PC-9 (cell line): ENCODE results near the gene PDCD1LG2.

Source experiments
- EZH2 ChIP-seq: fragments of 200-600 bp; sonication (generic); IDR thresholded peaks from 2 replicates; pipeline ENCODE4 v1.8.0; 2017; ENCODE audit warnings: antibody characterized with exemption, low read depth
- TF ChIP-seq, protein P1 (sequence below): fragments of 200-600 bp; sonication (generic); conservative IDR thresholded peaks from 2 replicates; pipeline ENCODE4 v1.6.1; 2017; ENCODE audit warnings: mixed run types, antibody characterized with exemption, mild to moderate bottlenecking, moderate library complexity

DNA sequence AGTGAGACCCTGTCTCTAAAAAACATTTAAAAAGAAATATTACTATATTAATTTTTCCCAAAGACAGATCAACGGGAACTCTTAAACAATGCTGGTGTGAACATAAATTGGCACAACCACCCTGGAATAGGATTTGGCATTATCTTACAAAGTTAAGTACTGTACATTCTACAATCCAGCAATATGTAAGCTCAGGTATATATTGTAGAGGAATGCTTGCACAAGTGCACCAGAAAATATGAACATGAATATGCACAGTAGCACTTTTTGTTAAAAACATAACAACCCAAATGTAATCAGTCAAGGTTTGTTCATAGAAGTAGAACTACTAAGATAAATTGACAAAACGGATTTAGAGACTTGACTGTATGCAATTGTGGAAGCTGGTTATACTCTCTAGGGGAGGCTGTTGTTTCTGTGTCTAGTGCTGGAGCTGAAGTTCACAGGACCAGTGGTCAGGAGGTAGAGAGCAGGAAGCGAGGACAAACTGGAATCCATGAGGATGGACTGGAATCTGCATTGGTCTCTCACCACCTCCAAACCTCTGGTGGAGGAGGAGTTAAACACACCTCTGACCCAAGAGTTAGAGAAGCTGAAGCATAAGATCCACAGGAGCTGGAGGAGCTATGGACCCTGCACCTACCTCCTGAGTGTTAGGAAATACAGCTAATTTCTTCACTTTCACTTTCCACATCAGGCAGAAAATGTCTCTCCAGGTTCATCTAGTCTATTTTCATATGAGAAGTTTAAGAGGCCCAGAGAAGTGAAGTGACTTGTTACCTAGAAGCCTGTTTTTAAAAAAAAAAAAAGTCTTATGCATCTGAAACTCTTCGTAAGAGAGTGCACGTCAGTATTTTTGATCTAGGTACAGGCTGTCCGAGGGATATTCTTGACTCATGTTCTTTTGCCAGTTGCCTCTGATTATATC lies 98.2 kb downstream of the PDCD1LG2 start:
- TF ChIP-seq, protein P1, sequence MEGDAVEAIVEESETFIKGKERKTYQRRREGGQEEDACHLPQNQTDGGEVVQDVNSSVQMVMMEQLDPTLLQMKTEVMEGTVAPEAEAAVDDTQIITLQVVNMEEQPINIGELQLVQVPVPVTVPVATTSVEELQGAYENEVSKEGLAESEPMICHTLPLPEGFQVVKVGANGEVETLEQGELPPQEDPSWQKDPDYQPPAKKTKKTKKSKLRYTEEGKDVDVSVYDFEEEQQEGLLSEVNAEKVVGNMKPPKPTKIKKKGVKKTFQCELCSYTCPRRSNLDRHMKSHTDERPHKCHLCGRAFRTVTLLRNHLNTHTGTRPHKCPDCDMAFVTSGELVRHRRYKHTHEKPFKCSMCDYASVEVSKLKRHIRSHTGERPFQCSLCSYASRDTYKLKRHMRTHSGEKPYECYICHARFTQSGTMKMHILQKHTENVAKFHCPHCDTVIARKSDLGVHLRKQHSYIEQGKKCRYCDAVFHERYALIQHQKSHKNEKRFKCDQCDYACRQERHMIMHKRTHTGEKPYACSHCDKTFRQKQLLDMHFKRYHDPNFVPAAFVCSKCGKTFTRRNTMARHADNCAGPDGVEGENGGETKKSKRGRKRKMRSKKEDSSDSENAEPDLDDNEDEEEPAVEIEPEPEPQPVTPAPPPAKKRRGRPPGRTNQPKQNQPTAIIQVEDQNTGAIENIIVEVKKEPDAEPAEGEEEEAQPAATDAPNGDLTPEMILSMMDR = no peak
- TF ChIP-seq EZH2 = no peak
